ENCODE results near the gene NPAS2.

NPAS2 gene

GRCh38 chr2:100928235-100928634, 108.3 kb downstream of the NPAS2 start:
- DNase-seq, result no peak
- Histone ChIP-seq H3K27ac (ENCODE audit: low read depth, low read length) (no peak overlapping the region), H2BK5ac (ENCODE audit: low read length) (no peak overlapping the region), H3K4ac (ENCODE audit: low read depth, low read length) (no peak overlapping the region), H4K5ac (ENCODE audit: low read length) (no peak overlapping the region), H3K27me3 (ENCODE audit: insufficient read depth, low read length, poor library complexity) (no peaks in the 10 kb centered on the region), H3K4me3 (ENCODE audit: low read length) (no peak overlapping the region), H2BK120ac (ENCODE audit: low read depth, low read length) (no peak overlapping the region), H3K79me1 (ENCODE audit: low read length) (no peaks in the 10 kb centered on the region), H3K79me2 (ENCODE audit: control insufficient read depth, insufficient read depth, low read length) (no peaks in the 10 kb centered on the region), H3K36me3 (ENCODE audit: control insufficient read depth, insufficient read depth, low read length) (no peaks in the 10 kb centered on the region), H3K9ac (ENCODE audit: low read length) (no peak overlapping the region), H3K18ac (ENCODE audit: low read length) (no peak overlapping the region), H4K8ac (ENCODE audit: low read depth, low read length) (no peak overlapping the region), H3K4me1 (ENCODE audit: control insufficient read depth, low read depth, low read length) (no peaks in the 10 kb centered on the region), H2AK5ac (ENCODE audit: low read length) (no peak overlapping the region), H3K23ac (ENCODE audit: low read length) (no peak overlapping the region), H3K56ac (ENCODE audit: low read length) (no peak overlapping the region), H2BK15ac (replicated peaks; ENCODE audit: low read depth) (no peak overlapping the region), H3K4me2 (ENCODE audit: low read length) (no peak overlapping the region)
- WGBS (ENCODE audit: extremely low coverage, insufficient coverage, low lambda C conversion rate), result no CpG with 5 or more reads among the region's 6 CpGs

GRCh38 chr2:100929147-100929546, 109.2 kb downstream of the NPAS2 start:
- H3K79me1 ChIP-seq (ENCODE audit: low read length), result no peaks in the 10 kb centered on the region
- no peaks in the 10 kb centered on the region for H3K27me3 ChIP-seq (ENCODE audit: insufficient read depth, low read length, poor library complexity)
- no CpG with 5 or more reads among the region's 2 CpGs for WGBS (ENCODE audit: extremely low coverage, insufficient coverage, low lambda C conversion rate)
- H2AK5ac ChIP-seq (ENCODE audit: low read length), result no peak overlapping the region
- H3K23ac ChIP-seq (ENCODE audit: low read length), result no peak overlapping the region
- no peak overlapping the region for H3K4me3 ChIP-seq (ENCODE audit: low read length)
- H3K4me1 ChIP-seq (ENCODE audit: control insufficient read depth, low read depth, low read length), result no peaks in the 10 kb centered on the region
- H2BK15ac ChIP-seq (replicated peaks; ENCODE audit: low read depth), result no peak overlapping the region
- H3K4me2 ChIP-seq (ENCODE audit: low read length), result no peak overlapping the region
- H3K79me2 ChIP-seq (ENCODE audit: control insufficient read depth, insufficient read depth, low read length), result no peaks in the 10 kb centered on the region
- H3K27ac ChIP-seq (ENCODE audit: low read depth, low read length), result no peak overlapping the region
- DNase-seq, result no peak
- no peak overlapping the region for H3K56ac ChIP-seq (ENCODE audit: low read length)
- H3K36me3 ChIP-seq (ENCODE audit: control insufficient read depth, insufficient read depth, low read length), result no peaks in the 10 kb centered on the region
- H3K4ac ChIP-seq (ENCODE audit: low read depth, low read length), result no peak overlapping the region
- no peak overlapping the region for H2BK5ac ChIP-seq (ENCODE audit: low read length)
- no peak overlapping the region for H3K9ac ChIP-seq (ENCODE audit: low read length)
- no peak overlapping the region for H4K8ac ChIP-seq (ENCODE audit: low read depth, low read length)
- no peak overlapping the region for H4K5ac ChIP-seq (ENCODE audit: low read length)
- no peak overlapping the region for H3K18ac ChIP-seq (ENCODE audit: low read length)
- H2BK120ac ChIP-seq (ENCODE audit: low read depth, low read length), result no peak overlapping the region

- no peaks in the 10 kb centered on the region for H3K79me1 ChIP-seq (ENCODE audit: low read length)
- H4K8ac ChIP-seq (ENCODE audit: low read depth, low read length), result no peak overlapping the region
- H3K27ac ChIP-seq (ENCODE audit: low read depth, low read length), result no peak overlapping the region
- no peak overlapping the region for H3K4me2 ChIP-seq (ENCODE audit: low read length)
- WGBS (ENCODE audit: extremely low coverage, insufficient coverage, low lambda C conversion rate), result no CpG with 5 or more reads among the region's 6 CpGs
- DNase-seq, result no peak
- no peak overlapping the region for H3K23ac ChIP-seq (ENCODE audit: low read length)
- H3K4ac ChIP-seq (ENCODE audit: low read depth, low read length), result no peak overlapping the region
- H2BK15ac ChIP-seq (replicated peaks; ENCODE audit: low read depth), result no peak overlapping the region
- no peak overlapping the region for H2AK5ac ChIP-seq (ENCODE audit: low read length)
- H4K5ac ChIP-seq (ENCODE audit: low read length), result no peak overlapping the region
- H3K36me3 ChIP-seq (ENCODE audit: control insufficient read depth, insufficient read depth, low read length), result no peaks in the 10 kb centered on the region
- no peaks in the 10 kb centered on the region for H3K4me1 ChIP-seq (ENCODE audit: control insufficient read depth, low read depth, low read length)
- no peak overlapping the region for H2BK120ac ChIP-seq (ENCODE audit: low read depth, low read length)
- H3K4me3 ChIP-seq (ENCODE audit: low read length), result no peak overlapping the region
- H3K18ac ChIP-seq (ENCODE audit: low read length), result no peak overlapping the region
- H2BK5ac ChIP-seq (ENCODE audit: low read length), result no peak overlapping the region
- no peak overlapping the region for H3K56ac ChIP-seq (ENCODE audit: low read length)
- H3K9ac ChIP-seq (ENCODE audit: low read length), result no peak overlapping the region
- no peaks in the 10 kb centered on the region for H3K79me2 ChIP-seq (ENCODE audit: control insufficient read depth, insufficient read depth, low read length)
- no peaks in the 10 kb centered on the region for H3K27me3 ChIP-seq (ENCODE audit: insufficient read depth, low read length, poor library complexity)
These were observed 114.8 kb downstream of the NPAS2 start for GRCh38 chr2:100934504-100935371.

- H3K9ac ChIP-seq (ENCODE audit: low read length), result no peak overlapping the region
- WGBS (ENCODE audit: extremely low coverage, insufficient coverage, low lambda C conversion rate), result no CpG with 5 or more reads among the region's 3 CpGs
- peak; percentile 16 for DNase-seq
These were observed 115.4 kb downstream of the NPAS2 start for GRCh38 chr2:100935372-100935752.

GRCh38 chr2:100936070-100936741, 116.3 kb downstream of the NPAS2 start:
- Histone ChIP-seq H3K27me3 (ENCODE audit: insufficient read depth, low read length, poor library complexity) (no peaks in the 10 kb centered on the region), H3K79me1 (ENCODE audit: low read length) (no peaks in the 10 kb centered on the region), H3K56ac (ENCODE audit: low read length) (no peak overlapping the region), H3K18ac (ENCODE audit: low read length) (no peak overlapping the region), H3K4me2 (ENCODE audit: low read length) (no peak overlapping the region), H3K4me3 (ENCODE audit: low read length) (no peak overlapping the region), H4K5ac (ENCODE audit: low read length) (no peak overlapping the region), H3K23ac (ENCODE audit: low read length) (no peak overlapping the region), H3K4me1 (ENCODE audit: control insufficient read depth, low read depth, low read length) (no peaks in the 10 kb centered on the region), H3K4ac (ENCODE audit: low read depth, low read length) (no peak overlapping the region), H3K36me3 (ENCODE audit: control insufficient read depth, insufficient read depth, low read length) (no peaks in the 10 kb centered on the region), H3K79me2 (ENCODE audit: control insufficient read depth, insufficient read depth, low read length) (no peaks in the 10 kb centered on the region), H3K9ac (ENCODE audit: low read length) (no peak overlapping the region), H2BK5ac (ENCODE audit: low read length) (no peak overlapping the region), H2AK5ac (ENCODE audit: low read length) (no peak overlapping the region), H2BK120ac (ENCODE audit: low read depth, low read length) (no peak overlapping the region), H2BK15ac (replicated peaks; ENCODE audit: low read depth) (no peak overlapping the region), H4K8ac (ENCODE audit: low read depth, low read length) (no peak overlapping the region), H3K27ac (ENCODE audit: low read depth, low read length) (no peak overlapping the region)
- WGBS (ENCODE audit: extremely low coverage, insufficient coverage, low lambda C conversion rate), result no CpG with 5 or more reads among the region's 10 CpGs
- no peak for DNase-seq

More at GRCh38 chr2:100935372-100935752, 115.4 kb downstream of the NPAS2 start:
- Histone ChIP-seq H3K23ac (ENCODE audit: low read length) (no peak overlapping the region), H3K79me2 (ENCODE audit: control insufficient read depth, insufficient read depth, low read length) (no peaks in the 10 kb centered on the region), H3K36me3 (ENCODE audit: control insufficient read depth, insufficient read depth, low read length) (no peaks in the 10 kb centered on the region), H2BK120ac (ENCODE audit: low read depth, low read length) (no peak overlapping the region), H3K4me2 (ENCODE audit: low read length) (no peak overlapping the region), H3K79me1 (ENCODE audit: low read length) (no peaks in the 10 kb centered on the region), H3K18ac (ENCODE audit: low read length) (no peak overlapping the region), H3K27me3 (ENCODE audit: insufficient read depth, low read length, poor library complexity) (no peaks in the 10 kb centered on the region), H2AK5ac (ENCODE audit: low read length) (no peak overlapping the region), H3K27ac (ENCODE audit: low read depth, low read length) (no peak overlapping the region), H3K4me1 (ENCODE audit: control insufficient read depth, low read depth, low read length) (no peaks in the 10 kb centered on the region), H2BK5ac (ENCODE audit: low read length) (no peak overlapping the region), H3K56ac (ENCODE audit: low read length) (no peak overlapping the region), H4K5ac (ENCODE audit: low read length) (no peak overlapping the region), H3K4ac (ENCODE audit: low read depth, low read length) (no peak overlapping the region), H2BK15ac (replicated peaks; ENCODE audit: low read depth) (no peak overlapping the region), H4K8ac (ENCODE audit: low read depth, low read length) (no peak overlapping the region), H3K4me3 (ENCODE audit: low read length) (no peak overlapping the region)

All from mesendoderm (in vitro differentiated cells).